Activated CD8-positive, alpha-beta T cell treated with anti-CD3 and anti-CD28 coated beads for 36 hours (primary cell): ENCODE results near the gene KLHL10. TPM values are rescaled to one million over a fixed set of nuclear protein-coding genes. Genes with fewer than 3 reads are reported as not detected.
A peak's percentile ranks its signal among the peaks of the same experiment; 100 is the strongest.
"Not testable (repeated sequence)": the region's sequence is repeated elsewhere in the genome, so short reads cannot be mapped to it uniquely, and the experiment has no call there.

Experiments used
- ATAC-seq: fragments of 200-7000 bp; cut with Tn5 transposase; one replicate; pipeline ENCODE4 v1.10.0; 2021; ENCODE audit warnings: mild to moderate bottlenecking, moderate library complexity
- CTCF ChIA-PET: fragments of 350-600 bp; sonication (Branson Sonifier 250); formaldehyde crosslinking; loops from one replicate; lab custom pipeline; 2021; ENCODE audit warnings: antibody characterized with exemption; lab: Charles Lee
- POLR2A ChIA-PET: fragments of 350-600 bp; sonication (Branson Sonifier 250); formaldehyde crosslinking; loops from one replicate; lab custom pipeline; 2021; ENCODE audit warnings: antibody characterized with exemption; lab: Charles Lee
- DNase-seq: peaks from one replicate; pipeline ENCODE4 v3.0.0-alpha.2; 2020
- H3K27ac Mint-ChIP-seq: one replicate; pipeline ENCODE4 v1.8.0; 2021; ENCODE audit warnings: mild to moderate bottlenecking, mixed read lengths
- H3K27me3 Mint-ChIP-seq: one replicate; pipeline ENCODE4 v1.8.0; 2021; ENCODE audit warnings: mixed read lengths
- H3K36me3 Mint-ChIP-seq: one replicate; pipeline ENCODE4 v1.8.0; 2021; ENCODE audit warnings: low read depth, mixed read lengths
- H3K4me1 Mint-ChIP-seq: one replicate; pipeline ENCODE4 v1.8.0; 2021; ENCODE audit warnings: low read depth, mixed read lengths
- H3K4me3 Mint-ChIP-seq: one replicate; pipeline ENCODE4 v1.8.0; 2021; ENCODE audit warnings: mild to moderate bottlenecking, moderate library complexity, mixed read lengths
- H3K9me3 Mint-ChIP-seq: one replicate; pipeline ENCODE4 v1.8.0; 2021; ENCODE audit warnings: mixed read lengths
- intact Hi-C: fragments of 100-400 bp; cut with micrococcal nuclease; formaldehyde crosslinking; loops from one replicate; pipeline ENCODE4 v1.10.0; 2022
- total RNA-seq, 2 experiments: library from RNA; stranded (reverse); gene quantifications; one replicate each; pipeline ENCODE4 v1.2.3, GENCODE V29; 2021
- TF ChIP-seq, protein P1 (sequence below): fragments of 200-600 bp; IDR thresholded peaks from one replicate; pipeline ENCODE4 v1.8.0; 2022; ENCODE audit warnings: antibody characterized with exemption, mild to moderate bottlenecking

KLHL10 gene
- total RNA-seq, 2 experiments from 2014 or later: 0.36 TPM; not detected in 1

DNA sequence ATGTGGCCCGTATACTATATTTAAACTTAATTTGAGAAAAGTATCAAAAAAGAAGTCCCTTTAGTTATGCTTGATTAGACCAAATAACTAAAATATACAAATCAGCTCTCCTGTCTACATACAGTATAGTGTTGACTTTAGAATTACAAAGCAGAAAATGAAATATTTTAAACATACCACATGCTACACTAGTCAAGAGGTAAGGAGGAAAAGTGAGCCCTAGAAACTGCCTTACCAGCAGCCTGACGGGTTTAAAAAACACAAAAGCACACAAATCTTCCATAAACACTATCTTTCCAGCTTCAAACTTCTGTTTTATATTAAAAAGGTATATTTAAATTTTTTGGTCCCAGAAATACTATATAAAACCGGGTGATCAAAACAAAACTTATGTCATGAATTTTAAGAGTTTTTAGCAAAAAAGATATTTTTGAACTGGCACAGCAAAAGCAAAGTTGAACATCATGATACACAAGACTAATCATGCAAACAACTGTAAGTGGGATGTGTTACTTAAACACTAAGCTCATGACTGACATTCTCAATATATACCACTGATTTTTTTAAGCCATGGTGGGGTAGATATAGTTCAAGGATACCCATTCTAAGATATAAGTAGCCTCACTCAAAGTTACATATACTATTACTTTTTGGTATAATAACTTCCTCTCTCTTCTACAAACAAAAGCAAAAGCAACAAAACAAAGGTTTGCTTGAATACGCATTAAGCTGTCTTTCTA is 11.8 kb downstream of the KLHL10 start:
- ChIA-PET POLR2A (interaction anchor here (1.2 kb wide), 1 partner anchor 14 kb away, joined by 6 read pairs; no protein-coding TSS in a partner anchor), CTCF (interaction anchor here (1.2 to 1.8 kb wide), 4 partner anchors 17 to 153 kb away, joined by 3 to 6 read pairs (median 5); no protein-coding TSS in a partner anchor)
- Mint-ChIP-seq H3K4me3 (no peak overlapping the region), H3K4me1 (peaks cover 27% of the 10 kb centered on the region), H3K27ac (no peak overlapping the region), H3K9me3 (no peaks in the 10 kb centered on the region), H3K36me3 (peaks cover 22% of the 10 kb centered on the region), H3K27me3 (no peaks in the 10 kb centered on the region)
- ATAC-seq: no peak
- TF ChIP-seq, protein P1, sequence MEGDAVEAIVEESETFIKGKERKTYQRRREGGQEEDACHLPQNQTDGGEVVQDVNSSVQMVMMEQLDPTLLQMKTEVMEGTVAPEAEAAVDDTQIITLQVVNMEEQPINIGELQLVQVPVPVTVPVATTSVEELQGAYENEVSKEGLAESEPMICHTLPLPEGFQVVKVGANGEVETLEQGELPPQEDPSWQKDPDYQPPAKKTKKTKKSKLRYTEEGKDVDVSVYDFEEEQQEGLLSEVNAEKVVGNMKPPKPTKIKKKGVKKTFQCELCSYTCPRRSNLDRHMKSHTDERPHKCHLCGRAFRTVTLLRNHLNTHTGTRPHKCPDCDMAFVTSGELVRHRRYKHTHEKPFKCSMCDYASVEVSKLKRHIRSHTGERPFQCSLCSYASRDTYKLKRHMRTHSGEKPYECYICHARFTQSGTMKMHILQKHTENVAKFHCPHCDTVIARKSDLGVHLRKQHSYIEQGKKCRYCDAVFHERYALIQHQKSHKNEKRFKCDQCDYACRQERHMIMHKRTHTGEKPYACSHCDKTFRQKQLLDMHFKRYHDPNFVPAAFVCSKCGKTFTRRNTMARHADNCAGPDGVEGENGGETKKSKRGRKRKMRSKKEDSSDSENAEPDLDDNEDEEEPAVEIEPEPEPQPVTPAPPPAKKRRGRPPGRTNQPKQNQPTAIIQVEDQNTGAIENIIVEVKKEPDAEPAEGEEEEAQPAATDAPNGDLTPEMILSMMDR: no peak
- intact Hi-C loops: no loop called here
- no peak for DNase-seq

- peaks cover 29% of the 10 kb centered on the region for H3K4me1 Mint-ChIP-seq
- H3K9me3 Mint-ChIP-seq, H3K4me3 Mint-ChIP-seq, intact Hi-C loops, H3K27ac Mint-ChIP-seq, ATAC-seq, DNase-seq, H3K27me3 Mint-ChIP-seq: not testable (repeated sequence)
- POLR2A ChIA-PET: interaction anchor here (0.6 kb wide), 1 partner anchor 1710 kb away, joined by 3 read pairs; no protein-coding TSS in a partner anchor
- peaks cover 28% of the 10 kb centered on the region for H3K36me3 Mint-ChIP-seq
- CTCF ChIA-PET: interaction anchor here (0.9 to 1.0 kb wide), 3 partner anchors 10 to 50 kb away, joined by 3 read pairs; partner anchors contain the start of gene NT5C3B
These were observed 13.8 kb downstream of the KLHL10 start for GRCh38 chr17:41851382-41851781.

- POLR2A ChIA-PET: interaction anchor here (1.8 kb wide), 1 partner anchor 21 kb away, joined by 4 read pairs; no protein-coding TSS in a partner anchor
- intact Hi-C loops: no loop called here
These were observed 22.8 kb downstream of the KLHL10 start for GRCh38 chr17:41860254-41860931.

DNA sequence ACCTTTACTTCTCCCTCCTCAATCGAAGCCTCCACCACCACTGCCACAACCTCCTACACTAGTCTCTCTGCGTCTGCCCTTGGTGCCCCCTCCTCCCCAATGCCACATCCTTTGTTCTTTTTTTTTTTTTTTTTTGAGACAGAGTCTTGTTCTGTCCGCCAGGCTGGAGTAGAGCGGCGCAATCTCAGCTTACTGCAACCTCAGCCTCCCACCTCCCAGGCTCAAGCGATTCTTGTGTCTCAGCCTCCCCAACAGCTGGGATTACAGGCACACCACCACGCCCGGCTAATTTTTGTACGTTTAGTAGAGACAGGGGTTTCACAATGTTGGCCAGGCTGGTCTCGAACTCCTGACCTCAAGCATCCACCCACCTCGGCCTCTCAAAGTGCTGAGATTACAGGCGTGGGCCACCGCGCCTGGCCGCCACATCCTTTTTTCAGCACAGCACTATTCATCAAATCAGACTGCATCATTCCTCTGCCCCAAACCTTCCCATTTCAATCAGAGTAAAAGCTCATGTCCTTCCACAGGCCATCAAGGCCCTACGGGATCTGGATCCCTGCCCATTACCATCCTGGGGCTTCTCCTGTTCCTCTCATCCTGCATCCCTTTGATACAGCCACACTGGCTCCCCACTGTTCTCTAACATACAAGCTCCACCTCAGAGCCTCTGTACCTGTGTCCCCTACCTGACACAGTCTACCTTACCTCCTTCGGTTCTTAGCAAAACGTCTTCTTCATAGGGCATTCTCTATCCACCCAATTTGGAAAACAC is 25.6 kb downstream of the KLHL10 start:
- Mint-ChIP-seq H3K4me1 (peaks cover 28% of the 10 kb centered on the region), H3K27ac (no peak overlapping the region), H3K27me3 (no peaks in the 10 kb centered on the region), H3K4me3 (no peak overlapping the region), H3K36me3 (peaks cover 9% of the 10 kb centered on the region), H3K9me3 (no peaks in the 10 kb centered on the region)
- peak; percentile 51 for ATAC-seq
- CTCF ChIA-PET: interaction anchor here (1.0 to 1.5 kb wide), 4 partner anchors 10 to 167 kb away, joined by 3 to 4 read pairs (median 3); no protein-coding TSS in a partner anchor
- intact Hi-C loops: no loop called here
- TF ChIP-seq, protein P1: no peak
- POLR2A ChIA-PET: interaction anchor here (0.5 to 2.9 kb wide), 6 partner anchors 10 to 172 kb away, joined by 3 to 14 read pairs (median 8); partner anchors contain the start of gene ACLY
- DNase-seq: peak; percentile 70

More at GRCh38 chr17:41860254-41860931, 22.8 kb downstream of the KLHL10 start:
- Mint-ChIP-seq H3K4me3 (no peak overlapping the region), H3K27me3 (no peaks in the 10 kb centered on the region), H3K27ac (peak overlapping the region; percentile 0), H3K9me3 (no peaks in the 10 kb centered on the region), H3K4me1 (peaks cover 20% of the 10 kb centered on the region), H3K36me3 (no peaks in the 10 kb centered on the region)
- TF ChIP-seq, protein P1: no peak
- DNase-seq (no peak), ATAC-seq (no peak)
- CTCF ChIA-PET: interaction anchor here (1.2 kb wide), 1 partner anchor 12 kb away, joined by 3 read pairs; no protein-coding TSS in a partner anchor

GRCh38 chr17:41864498-41864835 is 26.8 kb downstream of the KLHL10 start:
- H3K36me3 Mint-ChIP-seq: peaks cover 16% of the 10 kb centered on the region
- no peaks in the 10 kb centered on the region for H3K9me3 Mint-ChIP-seq
- no peaks in the 10 kb centered on the region for H3K27me3 Mint-ChIP-seq
- H3K4me1 Mint-ChIP-seq: peaks cover 40% of the 10 kb centered on the region
- H3K27ac Mint-ChIP-seq: no peak overlapping the region
- TF ChIP-seq, protein P1: no peak
- POLR2A ChIA-PET: interaction anchor here (0.7 to 2.9 kb wide), 14 partner anchors 9 to 1307 kb away, joined by 3 to 14 read pairs (median 3); partner anchors contain the start of genes ACLY and KAT2A
- no peak for DNase-seq
- ATAC-seq: no peak
- CTCF ChIA-PET: interaction anchor here (0.8 to 2.1 kb wide), 10 partner anchors 11 to 216 kb away, joined by 3 to 6 read pairs (median 4); partner anchors contain the start of genes ACLY and P3H4
- H3K4me3 Mint-ChIP-seq: no peak overlapping the region
- intact Hi-C loops: no loop called here
